T-helper 1 cell treated with Interleukin-12 subunit alpha and Interleukin-12 subunit beta and Interleukin-4 antibody, amounts not matched to agents 30 μg/mL and 1 μg/mL, for 36 hours (primary cell): ENCODE measurements around the gene CLRN3.

ENCODE experiments used
- H3K27ac Mint-ChIP-seq: one replicate; pipeline ENCODE4 v1.8.0; 2021; ENCODE audit warnings: mild to moderate bottlenecking, mixed read lengths
- H3K27me3 Mint-ChIP-seq: one replicate; pipeline ENCODE4 v1.8.0; 2021; ENCODE audit warnings: low read depth, mixed read lengths
- H3K36me3 Mint-ChIP-seq: one replicate; pipeline ENCODE4 v1.8.0; 2021; ENCODE audit warnings: low read depth, mixed read lengths
- H3K4me1 Mint-ChIP-seq: one replicate; pipeline ENCODE4 v1.8.0; 2021; ENCODE audit warnings: low read depth, mixed read lengths
- H3K4me3 Mint-ChIP-seq: one replicate; pipeline ENCODE4 v1.8.0; 2021; ENCODE audit warnings: mild to moderate bottlenecking, moderate library complexity, mixed read lengths
- H3K9me3 Mint-ChIP-seq: one replicate; pipeline ENCODE4 v1.8.0; 2021; ENCODE audit warnings: mixed read lengths

The CLRN3 gene, protein sequence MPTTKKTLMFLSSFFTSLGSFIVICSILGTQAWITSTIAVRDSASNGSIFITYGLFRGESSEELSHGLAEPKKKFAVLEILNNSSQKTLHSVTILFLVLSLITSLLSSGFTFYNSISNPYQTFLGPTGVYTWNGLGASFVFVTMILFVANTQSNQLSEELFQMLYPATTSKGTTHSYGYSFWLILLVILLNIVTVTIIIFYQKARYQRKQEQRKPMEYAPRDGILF

DNA sequence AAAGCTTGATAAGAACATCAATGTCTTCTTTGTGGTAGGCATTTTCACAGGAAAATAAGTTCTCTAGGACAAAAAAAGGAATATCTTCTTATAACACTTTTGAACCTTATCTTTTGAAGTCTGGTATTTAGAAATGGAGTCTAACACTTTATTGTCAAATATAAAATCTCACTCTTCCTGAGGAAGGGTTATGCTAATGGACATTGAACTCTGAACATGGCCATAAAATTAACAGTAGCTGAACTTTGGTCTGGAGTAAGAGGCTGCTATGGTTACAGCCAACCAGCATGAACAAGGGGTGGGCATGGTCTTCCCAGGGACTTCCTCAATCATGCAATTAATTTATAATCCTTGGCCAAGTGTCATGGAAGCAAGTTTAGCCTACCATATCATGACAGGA is at the start of gene CLRN3:
CLRN3 (minus strand) TSS at position 199 of the 400 bp plus-strand sequence; CDS start at position 42, 157 bp downstream.
- no peak within 1 kb of the TSS for H3K4me3 Mint-ChIP-seq
- no peak within 1 kb of the TSS for H3K27ac Mint-ChIP-seq
- peaks cover 28% of the 10 kb centered on the region for H3K27me3 Mint-ChIP-seq
- peaks cover 3% of the 10 kb centered on the region for H3K4me1 Mint-ChIP-seq
- peaks cover 4% of the 10 kb centered on the region for H3K9me3 Mint-ChIP-seq
- no peaks in the 10 kb centered on the region for H3K36me3 Mint-ChIP-seq

DNA sequence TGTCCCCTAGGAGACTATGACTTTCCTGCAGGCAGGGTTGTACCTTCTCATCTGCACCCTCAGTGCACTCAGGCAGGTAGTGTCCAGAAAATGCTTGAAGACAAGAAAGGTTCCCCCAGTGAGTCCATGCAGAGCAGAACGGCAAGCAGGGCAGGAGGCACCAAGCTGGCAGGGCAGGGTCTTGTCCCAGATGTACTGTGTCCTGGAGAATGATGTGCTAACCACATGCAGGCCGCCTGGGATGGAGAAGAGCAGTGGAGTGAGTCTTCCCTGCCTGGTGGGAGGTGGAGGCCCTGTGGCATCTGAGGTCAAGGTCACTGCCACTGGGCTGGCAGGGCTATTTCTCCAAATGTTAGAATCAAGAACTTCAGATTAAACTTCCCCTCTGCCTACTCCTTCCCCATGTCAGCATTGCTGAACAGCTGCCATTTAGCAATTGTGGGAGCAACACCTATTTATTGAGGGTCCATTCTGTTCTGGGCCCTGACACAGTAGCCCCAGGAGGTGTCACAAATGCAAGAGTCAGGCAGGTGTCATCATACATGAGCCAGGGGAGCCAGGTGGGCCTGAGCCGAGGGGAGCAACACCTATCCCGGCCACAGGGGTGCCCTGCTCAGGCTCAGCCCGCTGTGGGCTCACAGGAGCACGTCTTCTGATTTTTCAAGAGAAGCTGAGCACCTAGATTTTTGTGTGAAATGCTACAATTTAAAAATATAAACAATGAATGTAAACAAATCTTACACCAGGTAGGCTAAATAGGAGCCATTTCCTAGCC is 48.3 kb upstream of the CLRN3 start:
- peaks cover 8% of the 10 kb centered on the region for H3K4me1 Mint-ChIP-seq
- H3K36me3 Mint-ChIP-seq, result no peaks in the 10 kb centered on the region
- H3K27me3 Mint-ChIP-seq, result no peaks in the 10 kb centered on the region
- H3K27ac Mint-ChIP-seq, result no peak overlapping the region
- H3K4me3 Mint-ChIP-seq, result no peak overlapping the region
- H3K9me3 Mint-ChIP-seq, result no peaks in the 10 kb centered on the region

DNA sequence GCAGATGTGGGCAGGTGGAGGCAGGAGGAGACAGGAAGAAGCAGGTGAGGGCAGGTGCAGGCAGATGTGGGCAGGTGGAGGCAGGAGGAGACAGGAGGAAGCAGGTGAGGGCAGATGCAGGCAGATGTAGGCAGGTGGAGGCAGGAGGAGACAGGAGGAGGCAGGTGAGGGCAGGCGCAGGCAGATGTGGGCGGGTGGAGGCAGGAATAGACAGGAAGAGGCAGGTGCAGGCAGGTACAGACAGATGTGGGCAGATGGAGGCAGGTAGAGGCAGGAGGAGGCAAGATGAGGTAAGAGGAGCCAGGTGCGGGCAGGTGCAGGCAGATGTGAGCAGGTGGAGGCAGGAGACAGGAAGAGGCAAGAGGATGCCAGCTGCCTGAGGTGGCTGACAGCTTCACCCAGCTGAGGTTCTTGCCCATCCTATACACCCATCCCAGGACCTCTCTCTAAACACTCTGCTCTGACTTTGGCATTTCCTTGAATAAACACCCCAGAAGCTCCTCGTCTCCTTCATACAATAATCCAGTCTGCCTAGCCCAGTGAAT is 47.1 kb upstream of the CLRN3 start:
- Mint-ChIP-seq H3K27me3 (no peaks in the 10 kb centered on the region), H3K36me3 (no peaks in the 10 kb centered on the region), H3K27ac (no peak overlapping the region), H3K9me3 (no peaks in the 10 kb centered on the region), H3K4me1 (peaks cover 2% of the 10 kb centered on the region), H3K4me3 (no peak overlapping the region)

DNA sequence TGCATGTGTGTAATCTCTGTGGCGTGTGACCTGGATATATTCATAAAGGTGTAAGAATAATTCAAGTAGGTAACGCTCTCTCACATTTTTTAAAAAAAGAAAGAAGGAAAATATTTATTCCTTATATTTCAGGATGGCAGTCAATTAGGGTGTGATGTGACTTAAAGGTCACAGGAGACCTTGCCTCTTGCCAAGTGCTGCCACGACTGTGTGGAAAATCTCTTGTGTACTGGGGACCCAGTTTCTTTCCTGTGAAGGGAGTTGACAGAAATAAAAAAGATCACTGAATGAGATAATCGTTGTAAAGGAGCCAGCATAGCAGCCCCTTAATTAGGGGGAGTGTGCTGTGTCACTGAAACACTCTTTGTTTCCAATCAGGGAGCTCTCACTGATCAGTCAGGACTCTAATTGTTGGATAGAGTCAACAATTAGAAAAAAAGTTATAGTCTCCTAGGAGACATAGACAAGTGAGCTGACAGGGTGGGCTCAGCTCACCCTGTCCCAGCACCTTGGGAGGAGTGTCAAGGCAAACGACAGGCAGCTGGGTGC is 45.2 kb upstream of the CLRN3 start:
- no peaks in the 10 kb centered on the region for H3K27me3 Mint-ChIP-seq
- no peak overlapping the region for H3K4me3 Mint-ChIP-seq
- no peaks in the 10 kb centered on the region for H3K9me3 Mint-ChIP-seq
- H3K36me3 Mint-ChIP-seq, result no peaks in the 10 kb centered on the region
- H3K27ac Mint-ChIP-seq, result no peak overlapping the region
- no peaks in the 10 kb centered on the region for H3K4me1 Mint-ChIP-seq

- H3K36me3 Mint-ChIP-seq, result no peaks in the 10 kb centered on the region
- H3K27ac Mint-ChIP-seq, result no peak overlapping the region
- no peak overlapping the region for H3K4me3 Mint-ChIP-seq
- H3K27me3 Mint-ChIP-seq, result no peaks in the 10 kb centered on the region
- H3K4me1 Mint-ChIP-seq, result no peaks in the 10 kb centered on the region
- H3K9me3 Mint-ChIP-seq, result no peaks in the 10 kb centered on the region
These were observed 44.3 kb upstream of the CLRN3 start for GRCh38 chr10:127937069-127937468.

GRCh38 chr10:127935071-127935561 is 42.4 kb upstream of the CLRN3 start:
- Mint-ChIP-seq H3K9me3 (no peaks in the 10 kb centered on the region), H3K4me1 (no peaks in the 10 kb centered on the region), H3K27me3 (no peaks in the 10 kb centered on the region), H3K27ac (no peak overlapping the region), H3K36me3 (no peaks in the 10 kb centered on the region), H3K4me3 (no peak overlapping the region)

- Mint-ChIP-seq H3K9me3 (no peaks in the 10 kb centered on the region), H3K27me3 (no peaks in the 10 kb centered on the region), H3K4me3 (no peak overlapping the region), H3K27ac (no peak overlapping the region), H3K4me1 (no peaks in the 10 kb centered on the region), H3K36me3 (no peaks in the 10 kb centered on the region)
These were observed 41.6 kb upstream of the CLRN3 start for GRCh38 chr10:127934383-127934782.

GRCh38 chr10:127933271-127933670 is 40.5 kb upstream of the CLRN3 start:
- H3K4me1 Mint-ChIP-seq, result no peaks in the 10 kb centered on the region
- no peaks in the 10 kb centered on the region for H3K36me3 Mint-ChIP-seq
- no peak overlapping the region for H3K27ac Mint-ChIP-seq
- H3K27me3 Mint-ChIP-seq, result no peaks in the 10 kb centered on the region
- no peak overlapping the region for H3K4me3 Mint-ChIP-seq
- H3K9me3 Mint-ChIP-seq, result no peaks in the 10 kb centered on the region

- Mint-ChIP-seq H3K27ac (no peak overlapping the region), H3K4me1 (no peaks in the 10 kb centered on the region), H3K36me3 (no peaks in the 10 kb centered on the region), H3K9me3 (no peaks in the 10 kb centered on the region), H3K27me3 (no peaks in the 10 kb centered on the region), H3K4me3 (no peak overlapping the region)
These were observed 40.0 kb upstream of the CLRN3 start for GRCh38 chr10:127932521-127933270.

- peaks cover 4% of the 10 kb centered on the region for H3K27me3 Mint-ChIP-seq
- H3K36me3 Mint-ChIP-seq, result no peaks in the 10 kb centered on the region
- H3K27ac Mint-ChIP-seq, result no peak overlapping the region
- no peak overlapping the region for H3K4me3 Mint-ChIP-seq
- peaks cover 3% of the 10 kb centered on the region for H3K9me3 Mint-ChIP-seq
- peaks cover 10% of the 10 kb centered on the region for H3K4me1 Mint-ChIP-seq
These were observed 35.5 kb upstream of the CLRN3 start for GRCh38 chr10:127928021-127928806.

DNA sequence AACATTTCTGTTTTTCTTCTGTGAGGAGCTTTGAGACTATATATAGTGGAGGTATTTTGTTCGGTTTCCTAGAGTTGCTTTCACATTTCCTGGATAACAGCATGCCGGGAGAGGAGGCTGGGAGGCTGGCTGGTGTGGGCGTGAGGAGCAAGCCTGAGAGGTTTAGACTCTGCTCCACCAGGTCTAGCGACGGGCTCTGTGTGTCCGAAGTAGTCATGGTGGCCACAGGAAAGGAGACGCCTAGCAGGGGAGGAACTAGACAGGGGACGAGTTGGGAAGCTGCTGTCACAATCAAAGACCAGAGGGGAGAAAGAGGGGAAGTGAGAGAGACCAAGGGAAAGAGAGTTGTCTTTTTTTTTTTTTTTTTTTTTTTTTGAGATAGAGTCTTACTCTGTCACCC is 33.7 kb upstream of the CLRN3 start:
- Mint-ChIP-seq H3K27ac (no peak overlapping the region), H3K9me3 (peaks cover 3% of the 10 kb centered on the region), H3K36me3 (no peaks in the 10 kb centered on the region), H3K4me3 (no peak overlapping the region), H3K27me3 (peaks cover 4% of the 10 kb centered on the region), H3K4me1 (peaks cover 10% of the 10 kb centered on the region)

- Mint-ChIP-seq H3K4me1 (peaks cover 10% of the 10 kb centered on the region), H3K27me3 (peaks cover 4% of the 10 kb centered on the region), H3K36me3 (no peaks in the 10 kb centered on the region), H3K27ac (no peak overlapping the region), H3K9me3 (peaks cover 3% of the 10 kb centered on the region), H3K4me3 (no peak overlapping the region)
These were observed 32.9 kb upstream of the CLRN3 start for GRCh38 chr10:127925471-127926207.

DNA sequence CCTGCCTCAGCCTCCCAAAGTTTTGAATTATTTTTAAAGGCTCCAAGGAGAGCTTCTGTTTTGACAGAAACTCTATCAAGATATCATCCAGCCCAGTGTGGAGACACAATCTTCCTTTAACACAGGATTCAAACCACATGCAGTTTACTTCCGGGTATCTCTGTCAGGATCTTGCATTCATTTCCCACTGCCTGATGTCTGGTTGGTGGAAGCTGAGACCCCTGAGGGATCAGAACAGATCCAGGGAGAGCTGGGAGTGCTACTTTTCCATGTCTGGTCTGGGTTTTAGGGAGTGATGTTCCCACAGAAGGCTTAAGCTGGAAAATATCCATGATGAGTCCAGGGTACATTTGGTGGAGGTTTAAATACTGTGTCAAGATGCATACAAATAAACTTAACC is 30.9 kb upstream of the CLRN3 start:
- peaks cover 4% of the 10 kb centered on the region for H3K27me3 Mint-ChIP-seq
- H3K4me3 Mint-ChIP-seq, result no peak overlapping the region
- peaks cover 3% of the 10 kb centered on the region for H3K9me3 Mint-ChIP-seq
- peaks cover 18% of the 10 kb centered on the region for H3K4me1 Mint-ChIP-seq
- H3K36me3 Mint-ChIP-seq, result no peaks in the 10 kb centered on the region
- H3K27ac Mint-ChIP-seq, result no peak overlapping the region
